ENCODE measurements around the gene AIPL1.

The AIPL1 gene

DNA sequence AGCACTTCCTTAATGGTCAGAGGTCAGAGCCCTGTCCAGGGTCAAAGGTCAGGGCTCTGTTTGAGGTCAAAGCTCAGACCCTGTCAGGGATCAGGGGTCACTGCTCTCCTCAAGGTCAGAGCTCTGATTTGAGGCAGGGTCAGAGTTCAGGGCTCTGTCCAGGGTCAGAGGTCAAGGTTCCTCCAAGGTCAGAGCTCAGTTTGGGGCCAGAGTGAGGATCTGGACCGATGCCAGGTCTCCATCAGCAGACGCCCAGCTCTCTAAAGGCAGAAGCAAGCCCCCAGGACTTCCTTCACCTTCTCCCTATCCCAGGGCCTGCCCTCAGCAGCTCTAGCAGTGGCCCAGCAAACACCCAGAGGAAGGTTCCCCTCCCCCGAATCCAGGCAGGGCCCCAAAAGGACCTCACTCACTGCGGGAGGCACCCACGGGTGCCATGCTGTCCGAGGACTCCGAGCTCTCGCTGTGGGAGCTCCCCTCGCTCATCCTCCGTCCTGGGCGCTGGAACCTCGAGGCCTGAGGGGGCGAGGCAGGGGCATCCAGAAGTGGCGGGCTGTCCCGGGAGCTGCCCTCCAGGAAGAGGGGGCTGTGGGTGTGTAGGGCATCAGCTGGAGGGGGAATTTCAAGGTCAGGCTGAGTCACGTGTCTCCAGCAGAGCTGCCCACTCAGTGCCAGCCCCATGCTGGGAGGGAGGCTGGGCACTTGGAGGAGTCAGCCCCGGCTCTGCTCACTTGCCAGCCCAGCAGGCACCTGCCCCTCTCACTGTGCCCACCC is 36.0 kb upstream of the AIPL1 start:
- Histone ChIP-seq H3K9me3 (ENCODE audit: low read length) (no peaks in the 10 kb centered on the region), H3K9me2 (ENCODE audit: low read depth, low read length) (no peaks in the 10 kb centered on the region), H3K27ac (ENCODE audit: low read depth, low read length, poor library complexity, severe bottlenecking) (no peak overlapping the region), H3K4me3 (ENCODE audit: low read depth, low read length, poor library complexity, severe bottlenecking) (no peak overlapping the region), H3K4me1 (ENCODE audit: insufficient read depth, low read length, severe bottlenecking) (no peaks in the 10 kb centered on the region), H3K79me2 (ENCODE audit: insufficient read depth, low read length) (no peaks in the 10 kb centered on the region), H3F3A (ENCODE audit: insufficient read depth, low read length) (no peaks in the 10 kb centered on the region), H3K36me3 (ENCODE audit: insufficient read depth, low read length) (no peaks in the 10 kb centered on the region), H3K9ac (ENCODE audit: low read length) (no peak overlapping the region), H2AFZ (ENCODE audit: low read length) (no peak overlapping the region), H3K4me2 (ENCODE audit: low read length) (no peak overlapping the region), H4K20me1 (ENCODE audit: insufficient read depth, low read length) (no peaks in the 10 kb centered on the region), H3K27me3 (ENCODE audit: insufficient read depth, low read length) (no peaks in the 10 kb centered on the region)
- TF ChIP-seq, protein P1, sequence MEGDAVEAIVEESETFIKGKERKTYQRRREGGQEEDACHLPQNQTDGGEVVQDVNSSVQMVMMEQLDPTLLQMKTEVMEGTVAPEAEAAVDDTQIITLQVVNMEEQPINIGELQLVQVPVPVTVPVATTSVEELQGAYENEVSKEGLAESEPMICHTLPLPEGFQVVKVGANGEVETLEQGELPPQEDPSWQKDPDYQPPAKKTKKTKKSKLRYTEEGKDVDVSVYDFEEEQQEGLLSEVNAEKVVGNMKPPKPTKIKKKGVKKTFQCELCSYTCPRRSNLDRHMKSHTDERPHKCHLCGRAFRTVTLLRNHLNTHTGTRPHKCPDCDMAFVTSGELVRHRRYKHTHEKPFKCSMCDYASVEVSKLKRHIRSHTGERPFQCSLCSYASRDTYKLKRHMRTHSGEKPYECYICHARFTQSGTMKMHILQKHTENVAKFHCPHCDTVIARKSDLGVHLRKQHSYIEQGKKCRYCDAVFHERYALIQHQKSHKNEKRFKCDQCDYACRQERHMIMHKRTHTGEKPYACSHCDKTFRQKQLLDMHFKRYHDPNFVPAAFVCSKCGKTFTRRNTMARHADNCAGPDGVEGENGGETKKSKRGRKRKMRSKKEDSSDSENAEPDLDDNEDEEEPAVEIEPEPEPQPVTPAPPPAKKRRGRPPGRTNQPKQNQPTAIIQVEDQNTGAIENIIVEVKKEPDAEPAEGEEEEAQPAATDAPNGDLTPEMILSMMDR (IDR thresholded peaks at IDR 0.05; ENCODE audit: low read length), result no peak
- TF ChIP-seq EZH2 (IDR thresholded peaks at IDR 0.05; ENCODE audit: borderline replicate concordance, low read length), result no peak

DNA sequence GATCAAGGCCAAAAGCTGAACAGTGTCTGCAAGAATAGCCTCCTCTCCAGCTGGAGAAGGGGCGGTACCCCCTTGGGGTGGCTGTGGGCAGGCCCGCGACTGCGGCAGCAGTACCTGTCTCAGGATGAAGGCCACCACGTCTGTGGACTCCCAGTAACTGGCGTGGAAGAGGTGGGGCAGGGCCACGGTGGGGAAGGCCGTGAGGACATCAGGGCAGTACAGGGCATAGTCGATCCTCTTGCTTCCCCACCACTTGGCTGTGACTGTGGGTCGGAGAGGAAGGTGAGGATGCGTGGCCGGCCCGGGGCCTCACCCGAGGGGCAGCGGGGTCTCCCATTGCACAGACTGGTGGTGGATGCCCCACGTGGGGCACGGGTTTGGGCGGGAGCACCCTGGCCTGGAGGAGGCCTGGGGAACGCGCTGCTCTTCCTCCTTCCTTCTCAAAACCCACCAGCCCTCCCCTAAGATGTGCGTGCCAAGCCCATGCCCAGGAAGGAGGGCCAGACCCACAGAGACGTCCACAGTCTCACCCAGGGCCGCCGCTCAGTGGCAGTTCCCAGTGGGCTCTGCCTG is 35.3 kb upstream of the AIPL1 start:
- Histone ChIP-seq H2AFZ (ENCODE audit: low read length) (no peak overlapping the region), H3K27me3 (ENCODE audit: insufficient read depth, low read length) (no peaks in the 10 kb centered on the region), H3K27ac (ENCODE audit: low read depth, low read length, poor library complexity, severe bottlenecking) (no peak overlapping the region), H4K20me1 (ENCODE audit: insufficient read depth, low read length) (no peaks in the 10 kb centered on the region), H3K9me3 (ENCODE audit: low read length) (no peaks in the 10 kb centered on the region), H3K4me2 (ENCODE audit: low read length) (no peak overlapping the region), H3K9ac (ENCODE audit: low read length) (no peak overlapping the region), H3K9me2 (ENCODE audit: low read depth, low read length) (no peaks in the 10 kb centered on the region), H3F3A (ENCODE audit: insufficient read depth, low read length) (no peaks in the 10 kb centered on the region), H3K79me2 (ENCODE audit: insufficient read depth, low read length) (no peaks in the 10 kb centered on the region), H3K36me3 (ENCODE audit: insufficient read depth, low read length) (no peaks in the 10 kb centered on the region), H3K4me1 (ENCODE audit: insufficient read depth, low read length, severe bottlenecking) (no peaks in the 10 kb centered on the region), H3K4me3 (ENCODE audit: low read depth, low read length, poor library complexity, severe bottlenecking) (no peak overlapping the region)
- TF ChIP-seq EZH2 (IDR thresholded peaks at IDR 0.05; ENCODE audit: borderline replicate concordance, low read length), result no peak
- TF ChIP-seq, protein P1 (IDR thresholded peaks at IDR 0.05; ENCODE audit: low read length), result no peak

DNA sequence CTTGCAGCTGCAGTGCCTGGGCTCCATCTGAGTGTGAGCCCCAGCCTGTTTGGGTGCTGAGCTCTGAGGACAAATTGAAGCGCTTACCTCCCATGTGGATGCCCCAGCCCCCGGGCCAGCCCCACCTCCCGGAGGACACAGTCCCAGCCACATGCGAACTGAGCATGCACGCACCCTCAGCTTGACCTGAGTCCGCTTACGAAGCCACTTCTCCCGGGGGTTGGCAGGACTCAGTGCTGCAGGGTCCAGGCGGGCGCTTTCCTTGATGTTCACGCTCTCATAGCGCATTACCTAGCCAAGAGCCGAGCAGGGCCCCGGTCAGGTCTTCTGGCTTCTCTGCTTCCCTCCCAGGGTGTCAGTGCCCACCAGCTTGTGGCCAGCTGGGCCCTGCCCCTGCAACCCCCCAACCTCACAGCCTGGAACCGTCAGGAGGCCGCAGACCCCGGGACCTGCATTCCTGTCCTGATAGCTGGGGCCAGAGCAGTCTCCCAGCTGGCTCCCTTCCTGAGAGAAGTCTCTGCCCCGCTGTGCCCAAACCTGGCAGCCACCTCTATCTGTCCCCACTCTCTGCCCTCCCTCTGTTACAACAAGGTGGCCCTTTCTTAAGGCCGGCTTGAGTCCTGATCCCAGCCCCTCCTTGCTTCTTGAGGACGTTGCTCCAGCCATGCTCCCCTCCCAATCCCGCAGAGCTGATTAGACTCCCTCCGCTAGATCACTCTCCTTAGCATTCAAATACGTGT is 33.3 kb upstream of the AIPL1 start:
- no peak overlapping the region for H2AFZ ChIP-seq (ENCODE audit: low read length)
- H3K9me2 ChIP-seq (ENCODE audit: low read depth, low read length), result no peaks in the 10 kb centered on the region
- H3K9ac ChIP-seq (ENCODE audit: low read length), result no peak overlapping the region
- no peaks in the 10 kb centered on the region for H3K9me3 ChIP-seq (ENCODE audit: low read length)
- H3K4me2 ChIP-seq (ENCODE audit: low read length), result no peak overlapping the region
- TF ChIP-seq EZH2 (IDR thresholded peaks at IDR 0.05; ENCODE audit: borderline replicate concordance, low read length), result no peak
- TF ChIP-seq, protein P1 (IDR thresholded peaks at IDR 0.05; ENCODE audit: low read length), result no peak
- no peaks in the 10 kb centered on the region for H3K79me2 ChIP-seq (ENCODE audit: insufficient read depth, low read length)
- no peaks in the 10 kb centered on the region for H3F3A ChIP-seq (ENCODE audit: insufficient read depth, low read length)
- H3K27me3 ChIP-seq (ENCODE audit: insufficient read depth, low read length), result no peaks in the 10 kb centered on the region
- no peak overlapping the region for H3K27ac ChIP-seq (ENCODE audit: low read depth, low read length, poor library complexity, severe bottlenecking)
- no peaks in the 10 kb centered on the region for H3K4me1 ChIP-seq (ENCODE audit: insufficient read depth, low read length, severe bottlenecking)
- H3K36me3 ChIP-seq (ENCODE audit: insufficient read depth, low read length), result no peaks in the 10 kb centered on the region
- H3K4me3 ChIP-seq (ENCODE audit: low read depth, low read length, poor library complexity, severe bottlenecking), result no peak overlapping the region
- H4K20me1 ChIP-seq (ENCODE audit: insufficient read depth, low read length), result no peaks in the 10 kb centered on the region

All from OCI-LY1 (cell line).